GM12878 (cell line): ENCODE data around the gene LIN28B. TPM values are rescaled to one million over a fixed set of nuclear protein-coding genes. Genes with fewer than 3 reads are reported as not detected.

Experiments
- ATAC-seq: fragments of 200-7000 bp; cut with Tn5 transposase; 3 replicates; pipeline ENCODE4 v1.9.1; 2020; ENCODE audit warnings: mild to moderate bottlenecking, moderate library complexity
- BruUV-seq: library from RNA; stranded (reverse); fragments of 400-500 nt; replicated peaks from 2 replicates; lab custom pipeline; 2021; lab: Mats Ljungman, UMichigan
- CTCF ChIA-PET: fragments of 300-600 bp; sonication (Branson Sonifier 250); formaldehyde crosslinking; extraction: SDS; loops from one replicate; lab custom pipeline; 2021; ENCODE audit warnings: inconsistent platforms; lab: Yijun Ruan, JAX
- POLR2A ChIA-PET: fragments of 350-600 bp; formaldehyde crosslinking; extraction: SDS; loops from one replicate; lab custom pipeline; 2021; ENCODE audit warnings: inconsistent platforms; lab: Charles Lee
- RAD21 ChIA-PET: fragments of 300-600 bp; sonication (Branson Sonifier 250); formaldehyde crosslinking; loops from one replicate; lab custom pipeline; 2023; ENCODE audit warnings: antibody characterized with exemption; ENCODE audit not compliant: unreplicated experiment; lab: Charles Lee
- SMC1A ChIA-PET: fragments of 300-600 bp; sonication (Branson Sonifier 250); formaldehyde crosslinking; loops from one replicate; lab custom pipeline; 2023; ENCODE audit not compliant: unreplicated experiment, uncharacterized antibody; lab: Charles Lee
- DNase-seq: peaks from one replicate; pipeline ENCODE4 v3.0.0-alpha.2; 2011; ENCODE audit warnings: low read depth, low spot score
- FAIRE-seq: peaks from 3 replicates; lab custom pipeline; 2011; peaks lifted over from hg19 to GRCh38; lab: Jason Lieb, UNC
- H2AFZ ChIP-seq: 2 replicates; pipeline ENCODE4 v1.6.0; 2011; ENCODE audit warnings: low read depth, low read length, control low read depth; ENCODE audit not compliant: control insufficient read depth
- H3K27ac ChIP-seq: 2 replicates; pipeline ENCODE4 v1.5.1; 2011; ENCODE audit warnings: control low read depth; ENCODE audit not compliant: control insufficient read depth, insufficient read depth
- H3K27me3 ChIP-seq, 2 experiments: replicated peaks in 1 of 2; 2 replicates each; pipeline versions ENCODE4 v1.6.0 to v1.6.1; 2011; ENCODE audit warnings: low read length in 1 of 2; ENCODE audit not compliant: control insufficient read depth in 2 of 2, insufficient read depth in 2 of 2
- H3K36me3 ChIP-seq, 2 experiments: 2 replicates each; pipeline ENCODE4 v1.5.1; 2011; ENCODE audit warnings: low read length in 1 of 2; ENCODE audit not compliant: control insufficient read depth in 2 of 2, insufficient read depth in 2 of 2
- H3K4me1 ChIP-seq: 2 replicates; pipeline ENCODE4 v1.6.1; 2011; ENCODE audit warnings: mild to moderate bottlenecking, low read length, moderate library complexity, mixed read lengths; ENCODE audit not compliant: control insufficient read depth, insufficient read depth
- H3K4me2 ChIP-seq: 2 replicates; pipeline ENCODE4 v1.6.0; 2011; ENCODE audit warnings: control low read depth; ENCODE audit not compliant: control insufficient read depth, insufficient read depth
- H3K4me3 ChIP-seq: fragments of 200-600 bp; sonication (generic); 2 replicates; pipeline ENCODE4 v1.5.1; 2016
- H3K79me2 ChIP-seq: 2 replicates; pipeline ENCODE4 v1.6.0; 2011; ENCODE audit warnings: low read length; ENCODE audit not compliant: control insufficient read depth, insufficient read depth
- H3K9ac ChIP-seq: 2 replicates; pipeline ENCODE4 v1.8.0; 2011; ENCODE audit warnings: low read length, control low read depth, mixed read lengths; ENCODE audit not compliant: control insufficient read depth, insufficient read depth
- H3K9me3 ChIP-seq: replicated peaks from 3 replicates; pipeline ENCODE4 v1.5.1; 2011; ENCODE audit warnings: mild to moderate bottlenecking, low read length; ENCODE audit not compliant: control insufficient read depth, insufficient read depth
- H4K20me1 ChIP-seq: 2 replicates; pipeline ENCODE4 v1.6.0; 2011; ENCODE audit not compliant: control insufficient read depth, insufficient read depth
- BCLAF1 ChIP-seq: fragments of 450-650 bp; IDR thresholded peaks from 2 replicates; pipeline ENCODE4 v1.6.1; 2017; ENCODE audit warnings: antibody characterized with exemption, mild to moderate bottlenecking, moderate library complexity
- BMI1 ChIP-seq: fragments of 450-650 bp; IDR thresholded peaks from 2 replicates; pipeline ENCODE4 v1.6.1; 2016; ENCODE audit warnings: mild to moderate bottlenecking, moderate library complexity, borderline replicate concordance
- MEF2A ChIP-seq: IDR thresholded peaks from 2 replicates; pipeline ENCODE4 v1.6.1; 2011; ENCODE audit warnings: low read depth, mild to moderate bottlenecking, low read length, moderate library complexity; ENCODE audit not compliant: insufficient read depth
- NFIC ChIP-seq: IDR thresholded peaks from 2 replicates; pipeline ENCODE4 v1.6.1; 2012; ENCODE audit warnings: low read depth, mild to moderate bottlenecking, inconsistent platforms, low read length, moderate library complexity
- WGBS: methylation state at CpG from one replicate; pipeline ENCODE4 v1.1.6; 2016; ENCODE audit warnings: low lambda C conversion rate; ENCODE audit not compliant: insufficient replicate concordance, insufficient coverage; ENCODE audit errors: missing lambda C conversion rate; 5-methylcytosine and 5-hydroxymethylcytosine counted together
- in situ Hi-C: fragments of 300-500 bp; cut with MboI; formaldehyde crosslinking; loops from 9 replicates; pipeline ENCODE4 v1.14.3; 2018; ENCODE audit warnings: mixed read lengths
- intact Hi-C: fragments of 100-400 bp; cut with micrococcal nuclease; formaldehyde crosslinking; loops from one replicate; pipeline ENCODE4 v1.14.2; 2022; ENCODE audit not compliant: unreplicated experiment
- polyA plus RNA-seq, 11 experiments: library from polyadenylated mRNA; depleted of rRNA in 4 of 11; unstranded in 6 of 11; stranded (reverse) in 5 of 11; fragments of >200 nt; fragmentation: Nextera tagmentation in 4 of 11; fragmentation: Illumina TruSeq in 1 of 11; extraction: Ambion mirVana in 4 of 11; extraction: Trizol in 1 of 11; gene quantifications; 1 replicate in 1 of 11; 2 replicates in 10 of 11; pipeline versions ENCODE4 v1.2.1 to v1.2.3, GENCODE V29; 2011 to 2016; ENCODE audit warnings: inconsistent platforms in 2 of 11, missing spikeins in 2 of 11, low read depth in 1 of 11
- total RNA-seq, 4 experiments: library from RNA; depleted of rRNA in 3 of 4; stranded (reverse); fragments of >200 nt in 3 of 4; fragmentation: Illumina TruSeq in 1 of 4; extraction: Trizol in 1 of 4; gene quantifications; 2 replicates each; pipeline versions ENCODE4 v1.2.1 to v1.2.3, GENCODE V29; 2013 to 2021
- TF ChIP-seq, protein P1 (sequence below): fragments of 450-650 bp; formaldehyde crosslinking; IDR thresholded peaks from 2 replicates; pipeline ENCODE4 v1.4.0; 2020; ENCODE audit warnings: mild to moderate bottlenecking, moderate library complexity

LIN28B gene
- total and polyA plus RNA-seq, 10 of the 15 experiments (the other 5 are each of a cell fraction or from before 2014, with no cell fraction given), result 0.01 to 2.4 (median 0.09) TPM; not detected in 6

- ChIA-PET POLR2A (no interaction called here), SMC1A (interaction anchor here (1.2 kb wide), 1 partner anchor 12 kb away, joined by 3 read pairs; no protein-coding TSS in a partner anchor), RAD21 (no interaction called here), CTCF (interaction anchor here (0.6 to 1.5 kb wide), 2 partner anchors 34 to 310 kb away, joined by 3 to 6 read pairs; no protein-coding TSS in a partner anchor)
- H3K9me3 ChIP-seq, result no peaks in the 10 kb centered on the region
- H4K20me1 ChIP-seq, result no peaks in the 10 kb centered on the region
- TF ChIP-seq MEF2A, result no peak
- no peak for TF ChIP-seq BCLAF1
- no peak for TF ChIP-seq NFIC
- TF ChIP-seq, protein P1, sequence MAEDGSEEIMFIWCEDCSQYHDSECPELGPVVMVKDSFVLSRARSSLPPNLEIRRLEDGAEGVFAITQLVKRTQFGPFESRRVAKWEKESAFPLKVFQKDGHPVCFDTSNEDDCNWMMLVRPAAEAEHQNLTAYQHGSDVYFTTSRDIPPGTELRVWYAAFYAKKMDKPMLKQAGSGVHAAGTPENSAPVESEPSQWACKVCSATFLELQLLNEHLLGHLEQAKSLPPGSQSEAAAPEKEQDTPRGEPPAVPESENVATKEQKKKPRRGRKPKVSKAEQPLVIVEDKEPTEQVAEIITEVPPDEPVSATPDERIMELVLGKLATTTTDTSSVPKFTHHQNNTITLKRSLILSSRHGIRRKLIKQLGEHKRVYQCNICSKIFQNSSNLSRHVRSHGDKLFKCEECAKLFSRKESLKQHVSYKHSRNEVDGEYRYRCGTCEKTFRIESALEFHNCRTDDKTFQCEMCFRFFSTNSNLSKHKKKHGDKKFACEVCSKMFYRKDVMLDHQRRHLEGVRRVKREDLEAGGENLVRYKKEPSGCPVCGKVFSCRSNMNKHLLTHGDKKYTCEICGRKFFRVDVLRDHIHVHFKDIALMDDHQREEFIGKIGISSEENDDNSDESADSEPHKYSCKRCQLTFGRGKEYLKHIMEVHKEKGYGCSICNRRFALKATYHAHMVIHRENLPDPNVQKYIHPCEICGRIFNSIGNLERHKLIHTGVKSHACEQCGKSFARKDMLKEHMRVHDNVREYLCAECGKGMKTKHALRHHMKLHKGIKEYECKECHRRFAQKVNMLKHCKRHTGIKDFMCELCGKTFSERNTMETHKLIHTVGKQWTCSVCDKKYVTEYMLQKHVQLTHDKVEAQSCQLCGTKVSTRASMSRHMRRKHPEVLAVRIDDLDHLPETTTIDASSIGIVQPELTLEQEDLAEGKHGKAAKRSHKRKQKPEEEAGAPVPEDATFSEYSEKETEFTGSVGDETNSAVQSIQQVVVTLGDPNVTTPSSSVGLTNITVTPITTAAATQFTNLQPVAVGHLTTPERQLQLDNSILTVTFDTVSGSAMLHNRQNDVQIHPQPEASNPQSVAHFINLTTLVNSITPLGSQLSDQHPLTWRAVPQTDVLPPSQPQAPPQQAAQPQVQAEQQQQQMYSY, result no peak
- TF ChIP-seq BMI1, result no peak
- FAIRE-seq (no peak), DNase-seq (no peak), ATAC-seq (no peak)
- no TSS peak for BruUV-seq
- no peaks in the 10 kb centered on the region for H3K36me3 ChIP-seq
- intact Hi-C loops (no loop called here), in situ Hi-C loops (no loop called here)
- H3K27me3 ChIP-seq, result no peaks in the 10 kb centered on the region; a peak in 1 of 4 replicates
- no peak overlapping the region for H2AFZ ChIP-seq
- H3K4me1 ChIP-seq, result no peaks in the 10 kb centered on the region
- WGBS, result 57% methylated on average over 3 of the region's 3 CpGs
- no peak overlapping the region for H3K27ac ChIP-seq
- H3K9ac ChIP-seq, result no peak overlapping the region
- H3K79me2 ChIP-seq, result no peaks in the 10 kb centered on the region
- no peak overlapping the region for H3K4me2 ChIP-seq
- H3K4me3 ChIP-seq, result no peak overlapping the region
Measured at GRCh38 chr6:105121981-105122380, 165.1 kb downstream of the LIN28B start.
